Esophagus squamous epithelium (tissue), 4 donors: ENCODE measurements around the gene PTPRD.

Experiments
- POLR2A ChIP-seq, 4 donors: fragments of 450-650 bp; IDR thresholded peaks; one replicate each; pipeline ENCODE4 v1.6.1; 2017; ENCODE audit warnings: antibody characterized with exemption in 4 of 4, mild to moderate bottlenecking in 4 of 4, moderate library complexity in 3 of 4
- TF ChIP-seq, protein P1 (sequence below), 6 experiments: fragments of 450-650 bp in 4 of 6; fragments of 200-600 bp in 2 of 6; sonication (generic) in 2 of 6; IDR thresholded peaks; one replicate each; pipeline ENCODE4 v1.5.1; 2016 to 2019; ENCODE audit warnings: antibody characterized with exemption in 6 of 6, mild to moderate bottlenecking in 4 of 6, moderate library complexity in 4 of 6

GRCh38 chr9:8468045-8468637 lies 2144.7 kb downstream of the PTPRD start:
- TF ChIP-seq, protein P1, sequence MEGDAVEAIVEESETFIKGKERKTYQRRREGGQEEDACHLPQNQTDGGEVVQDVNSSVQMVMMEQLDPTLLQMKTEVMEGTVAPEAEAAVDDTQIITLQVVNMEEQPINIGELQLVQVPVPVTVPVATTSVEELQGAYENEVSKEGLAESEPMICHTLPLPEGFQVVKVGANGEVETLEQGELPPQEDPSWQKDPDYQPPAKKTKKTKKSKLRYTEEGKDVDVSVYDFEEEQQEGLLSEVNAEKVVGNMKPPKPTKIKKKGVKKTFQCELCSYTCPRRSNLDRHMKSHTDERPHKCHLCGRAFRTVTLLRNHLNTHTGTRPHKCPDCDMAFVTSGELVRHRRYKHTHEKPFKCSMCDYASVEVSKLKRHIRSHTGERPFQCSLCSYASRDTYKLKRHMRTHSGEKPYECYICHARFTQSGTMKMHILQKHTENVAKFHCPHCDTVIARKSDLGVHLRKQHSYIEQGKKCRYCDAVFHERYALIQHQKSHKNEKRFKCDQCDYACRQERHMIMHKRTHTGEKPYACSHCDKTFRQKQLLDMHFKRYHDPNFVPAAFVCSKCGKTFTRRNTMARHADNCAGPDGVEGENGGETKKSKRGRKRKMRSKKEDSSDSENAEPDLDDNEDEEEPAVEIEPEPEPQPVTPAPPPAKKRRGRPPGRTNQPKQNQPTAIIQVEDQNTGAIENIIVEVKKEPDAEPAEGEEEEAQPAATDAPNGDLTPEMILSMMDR (IDR thresholded peaks at IDR 0.05), result no peak
- TF ChIP-seq POLR2A (IDR thresholded peaks at IDR 0.05), result no peak
